ENCODE measurements around the gene IRAK1.

DNA sequence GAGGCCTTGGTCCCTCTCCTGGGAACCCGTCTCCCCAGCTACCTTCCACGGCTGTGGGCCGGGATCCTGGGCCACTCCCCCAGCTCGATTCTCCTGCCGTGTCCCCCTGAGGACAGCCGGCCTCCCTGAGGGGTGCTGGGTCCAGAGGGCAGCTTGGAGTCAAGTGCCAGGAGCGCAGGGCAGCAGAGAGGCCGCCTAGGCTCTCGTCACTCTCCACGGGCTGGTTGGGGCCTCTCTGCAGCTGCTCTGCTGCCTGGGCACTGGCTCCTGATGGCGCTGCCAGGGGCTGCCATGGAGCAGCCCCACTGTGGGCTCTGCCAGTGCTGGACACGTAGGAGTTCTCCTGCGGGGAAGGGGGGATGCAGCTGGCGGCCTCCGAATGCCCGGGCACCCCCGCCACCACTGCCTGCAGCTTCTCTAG lies 6.7 kb downstream of the IRAK1 start:
- TF ChIP-seq POLR2A (IDR thresholded peaks at IDR 0.05): no peak
- TF ChIP-seq, protein P1, sequence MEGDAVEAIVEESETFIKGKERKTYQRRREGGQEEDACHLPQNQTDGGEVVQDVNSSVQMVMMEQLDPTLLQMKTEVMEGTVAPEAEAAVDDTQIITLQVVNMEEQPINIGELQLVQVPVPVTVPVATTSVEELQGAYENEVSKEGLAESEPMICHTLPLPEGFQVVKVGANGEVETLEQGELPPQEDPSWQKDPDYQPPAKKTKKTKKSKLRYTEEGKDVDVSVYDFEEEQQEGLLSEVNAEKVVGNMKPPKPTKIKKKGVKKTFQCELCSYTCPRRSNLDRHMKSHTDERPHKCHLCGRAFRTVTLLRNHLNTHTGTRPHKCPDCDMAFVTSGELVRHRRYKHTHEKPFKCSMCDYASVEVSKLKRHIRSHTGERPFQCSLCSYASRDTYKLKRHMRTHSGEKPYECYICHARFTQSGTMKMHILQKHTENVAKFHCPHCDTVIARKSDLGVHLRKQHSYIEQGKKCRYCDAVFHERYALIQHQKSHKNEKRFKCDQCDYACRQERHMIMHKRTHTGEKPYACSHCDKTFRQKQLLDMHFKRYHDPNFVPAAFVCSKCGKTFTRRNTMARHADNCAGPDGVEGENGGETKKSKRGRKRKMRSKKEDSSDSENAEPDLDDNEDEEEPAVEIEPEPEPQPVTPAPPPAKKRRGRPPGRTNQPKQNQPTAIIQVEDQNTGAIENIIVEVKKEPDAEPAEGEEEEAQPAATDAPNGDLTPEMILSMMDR (IDR thresholded peaks at IDR 0.05): no peak
